Ammon's horn (tissue), 1 donor: ENCODE data around the gene CALML5.

Experiments
- DNase-seq: peaks from one replicate; pipeline ENCODE4 v3.0.0-alpha.2; 2016; ENCODE audit warnings: low spot score

CALML5 gene

DNA sequence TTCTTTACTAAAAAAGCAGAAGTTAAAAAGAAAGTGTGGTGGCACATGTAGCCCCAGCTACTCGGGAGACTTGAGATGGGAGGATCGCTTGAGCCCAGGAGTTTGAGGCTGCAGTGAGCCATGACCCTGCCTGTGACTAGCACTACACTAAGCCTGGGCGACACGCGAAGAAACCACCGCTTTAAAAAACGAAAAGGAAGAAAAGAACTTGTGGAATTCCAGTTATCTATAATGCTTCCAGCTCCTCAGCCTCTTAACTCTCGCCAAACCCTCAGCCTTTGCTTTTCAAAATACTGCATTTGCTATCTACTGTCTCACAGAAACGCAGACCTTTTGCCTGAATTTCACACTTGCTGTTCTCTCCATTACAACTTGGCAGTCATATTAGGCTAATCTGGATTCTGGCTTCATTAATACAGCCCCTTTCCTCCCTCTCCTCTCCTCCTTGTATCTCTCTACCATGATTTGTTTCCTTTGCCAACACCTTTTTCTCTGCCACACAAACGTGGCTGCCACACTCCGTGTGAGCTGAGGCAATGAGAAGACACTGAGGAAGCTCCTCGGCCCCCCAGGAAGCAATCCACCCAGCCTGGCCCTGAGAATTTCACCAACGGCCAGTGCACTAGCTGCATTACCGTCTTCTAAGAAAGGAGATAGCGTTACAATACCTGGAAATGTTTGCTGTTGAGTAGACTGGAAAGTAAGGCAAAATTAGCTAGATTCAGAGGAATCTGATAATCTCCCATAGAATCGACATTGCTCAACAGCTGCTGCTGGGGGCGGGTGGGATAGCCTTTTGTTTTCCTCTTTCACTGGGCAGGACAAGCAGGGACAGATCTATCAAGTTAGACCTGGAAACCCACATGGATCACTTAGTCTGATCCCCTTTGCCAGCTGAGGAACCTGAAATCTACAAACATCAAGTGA is 37.2 kb downstream of the CALML5 start:
- DNase-seq: no peak

GRCh38 chr10:5461203-5461588 is 38.2 kb downstream of the CALML5 start:
- peak; percentile 15 for DNase-seq

DNA sequence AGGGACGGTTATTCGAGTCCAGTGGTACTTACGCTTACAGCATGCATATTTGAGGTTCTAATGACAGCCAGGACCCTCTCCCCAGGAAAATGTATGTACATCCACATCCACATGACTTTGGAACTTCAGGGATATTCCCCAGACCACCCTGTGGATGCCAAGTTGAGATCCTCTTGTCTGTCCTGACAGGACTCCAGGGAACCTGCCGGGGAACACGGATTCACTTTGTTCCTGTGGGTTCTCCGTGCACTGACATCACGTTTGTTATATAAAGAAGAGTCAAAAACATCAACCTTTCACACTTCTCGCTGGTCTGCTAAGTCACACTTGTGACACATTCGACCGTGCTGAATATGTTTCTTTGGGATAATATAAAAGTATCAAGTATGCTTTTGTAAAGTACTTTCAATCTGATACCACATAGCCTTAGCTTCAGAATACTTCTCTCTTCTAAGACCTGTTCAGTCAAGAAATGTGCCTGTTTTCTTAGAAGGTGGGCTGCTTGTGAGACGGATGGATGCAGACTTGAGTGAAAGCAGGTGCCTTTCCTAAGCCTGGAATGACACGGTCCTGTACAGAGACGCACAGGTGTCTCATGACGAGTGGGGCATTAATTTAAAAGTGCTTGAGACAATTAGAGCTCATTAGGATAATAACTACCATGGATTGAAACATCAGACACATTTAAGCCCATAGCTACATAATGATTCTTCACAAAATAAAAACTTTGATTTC is 38.7 kb downstream of the CALML5 start:
- no peak for DNase-seq

DNA sequence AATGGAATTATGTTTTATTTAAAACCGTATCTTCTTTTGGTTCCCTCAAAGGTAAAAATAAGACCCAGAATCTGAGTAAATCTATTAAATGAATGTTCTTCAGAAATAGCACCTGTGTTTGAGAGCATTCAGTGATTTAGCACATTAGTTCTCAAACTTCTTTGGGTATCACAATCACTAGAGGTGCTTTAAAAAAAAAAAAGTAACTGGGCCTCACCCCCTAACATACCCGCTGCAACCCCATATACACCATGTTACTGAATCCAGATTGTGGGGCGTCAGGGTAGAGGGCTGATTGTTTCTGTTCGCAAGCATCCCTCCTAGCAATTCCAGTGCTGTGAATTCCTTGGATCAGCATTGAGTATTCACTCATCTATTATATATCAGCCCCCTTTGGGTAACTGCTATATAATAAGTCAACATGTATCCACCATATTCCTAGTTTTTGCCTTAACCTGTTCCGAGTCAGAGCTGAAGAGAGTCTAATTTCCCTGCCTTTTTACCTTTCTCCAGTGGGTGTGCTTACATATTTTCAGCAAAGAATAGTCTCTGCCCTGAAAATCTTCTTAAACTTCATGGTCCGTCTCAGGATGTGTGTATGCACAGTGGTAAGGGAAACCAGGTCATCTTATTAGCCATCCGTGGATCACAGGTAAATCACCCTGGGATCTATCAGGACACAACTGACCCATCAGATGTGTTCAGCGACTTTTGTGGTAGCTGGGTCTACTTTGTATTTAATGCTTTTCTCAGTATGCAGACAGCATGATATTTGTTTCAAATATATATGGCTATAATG is 40.2 kb downstream of the CALML5 start:
- DNase-seq: no peak

DNA sequence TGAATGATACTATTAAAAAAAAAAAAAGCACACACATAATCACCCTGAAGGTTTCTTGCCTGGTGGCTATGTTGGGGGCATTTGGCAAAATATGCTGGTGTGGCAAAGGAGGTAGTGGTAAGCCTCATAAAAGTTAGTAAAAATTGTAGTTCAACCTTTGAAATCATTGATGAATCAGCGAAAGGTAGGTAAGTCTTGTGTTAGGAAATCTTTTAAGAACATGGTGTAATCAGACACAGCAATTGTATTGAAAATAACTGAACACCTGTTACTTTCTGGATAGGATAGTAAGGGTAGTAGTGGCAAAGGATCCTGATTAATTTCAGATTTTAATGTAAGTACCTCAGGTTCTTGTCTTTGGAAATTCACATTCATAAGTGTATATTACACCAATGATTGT is 40.9 kb downstream of the CALML5 start:
- DNase-seq: no peak

- DNase-seq: no peak
Measured at GRCh38 chr10:5457741-5458140, 41.6 kb downstream of the CALML5 start.

- no peak for DNase-seq
Measured at GRCh38 chr10:5456563-5456962, 42.8 kb downstream of the CALML5 start.

GRCh38 chr10:5453749-5454489 is 45.5 kb downstream of the CALML5 start:
- no peak for DNase-seq

- DNase-seq: no peak
Measured at GRCh38 chr10:5450605-5451384, 48.6 kb downstream of the CALML5 start.

GRCh38 chr10:5449823-5450222 is 49.5 kb downstream of the CALML5 start:
- DNase-seq: peak; percentile 44

GRCh38 chr10:5449227-5449626 is 50.1 kb downstream of the CALML5 start:
- no peak for DNase-seq
